ENCODE results near the gene C2orf66. TPM values are rescaled to one million over a fixed set of nuclear protein-coding genes. Genes with fewer than 3 reads are reported as not detected.

C2orf66 gene
- total RNA-seq, 1 donor from 2014 or later, result 0.18 TPM

DNA sequence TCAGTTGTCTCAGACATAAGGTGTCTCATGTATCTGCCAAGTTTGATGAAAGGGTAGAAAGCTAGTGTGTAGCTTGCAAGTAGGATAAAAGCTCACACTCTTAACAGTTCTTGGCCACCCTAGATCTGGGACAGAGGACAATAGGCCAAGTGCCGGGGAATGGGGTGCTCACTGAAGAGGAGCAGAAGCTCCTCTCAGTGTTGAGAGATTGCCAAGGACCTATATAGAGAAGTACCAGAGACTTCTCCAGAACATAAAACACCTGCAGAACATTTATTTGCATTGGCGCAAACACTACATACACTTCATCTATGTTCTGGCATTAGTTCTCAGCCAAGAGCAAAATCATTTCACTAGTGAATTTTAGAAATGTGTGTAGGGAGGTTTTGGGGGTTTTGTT, 6.8 kb downstream of the C2orf66 start:
- no peak for DNase-seq (ENCODE audit: low spot score in 2 of 2, unreplicated experiment in 2 of 2)
- no peak overlapping the region for H3K27ac Mint-ChIP-seq
- H3K36me3 Mint-ChIP-seq, result peaks cover under 1% of the 10 kb centered on the region
- H3K9me3 Mint-ChIP-seq, result peaks cover 6% of the 10 kb centered on the region
- TF ChIP-seq, protein P1, sequence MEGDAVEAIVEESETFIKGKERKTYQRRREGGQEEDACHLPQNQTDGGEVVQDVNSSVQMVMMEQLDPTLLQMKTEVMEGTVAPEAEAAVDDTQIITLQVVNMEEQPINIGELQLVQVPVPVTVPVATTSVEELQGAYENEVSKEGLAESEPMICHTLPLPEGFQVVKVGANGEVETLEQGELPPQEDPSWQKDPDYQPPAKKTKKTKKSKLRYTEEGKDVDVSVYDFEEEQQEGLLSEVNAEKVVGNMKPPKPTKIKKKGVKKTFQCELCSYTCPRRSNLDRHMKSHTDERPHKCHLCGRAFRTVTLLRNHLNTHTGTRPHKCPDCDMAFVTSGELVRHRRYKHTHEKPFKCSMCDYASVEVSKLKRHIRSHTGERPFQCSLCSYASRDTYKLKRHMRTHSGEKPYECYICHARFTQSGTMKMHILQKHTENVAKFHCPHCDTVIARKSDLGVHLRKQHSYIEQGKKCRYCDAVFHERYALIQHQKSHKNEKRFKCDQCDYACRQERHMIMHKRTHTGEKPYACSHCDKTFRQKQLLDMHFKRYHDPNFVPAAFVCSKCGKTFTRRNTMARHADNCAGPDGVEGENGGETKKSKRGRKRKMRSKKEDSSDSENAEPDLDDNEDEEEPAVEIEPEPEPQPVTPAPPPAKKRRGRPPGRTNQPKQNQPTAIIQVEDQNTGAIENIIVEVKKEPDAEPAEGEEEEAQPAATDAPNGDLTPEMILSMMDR (IDR thresholded peaks at IDR 0.05; ENCODE audit: unreplicated experiment), result no peak
- H3K4me3 Mint-ChIP-seq, result no peak overlapping the region
- H3K4me1 Mint-ChIP-seq, result peaks cover 9% of the 10 kb centered on the region
- peaks cover 29% of the 10 kb centered on the region for H3K27me3 Mint-ChIP-seq (ENCODE audit: low read depth)

DNA sequence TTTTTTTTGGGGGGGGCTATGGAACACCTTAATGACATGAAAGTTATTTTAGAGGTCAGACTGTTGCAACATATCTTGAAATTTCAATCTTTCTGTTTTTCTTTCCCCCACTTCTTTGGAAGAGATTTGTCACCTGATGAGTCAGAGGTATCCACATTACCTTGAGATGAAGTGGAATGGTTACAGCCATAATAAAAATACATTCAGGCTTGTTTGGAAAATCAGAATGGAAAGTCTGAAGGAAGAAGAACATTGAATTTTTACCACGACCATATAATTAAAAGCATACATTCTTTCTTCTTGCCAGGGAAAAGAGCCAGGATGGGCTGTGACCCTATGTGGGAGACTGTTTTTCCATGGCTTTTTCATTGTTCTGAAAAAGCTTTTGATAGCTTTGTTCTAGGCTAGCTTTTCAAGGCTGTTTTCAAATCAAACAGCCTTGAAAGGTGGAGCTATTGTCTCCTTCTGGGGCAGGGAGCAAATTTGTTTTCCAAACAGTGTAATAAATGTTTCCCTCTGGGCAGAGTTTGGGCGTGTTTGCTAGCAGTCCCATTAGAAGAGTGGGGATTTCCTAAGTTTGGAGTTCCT, 7.4 kb downstream of the C2orf66 start:
- TF ChIP-seq, protein P1 (IDR thresholded peaks at IDR 0.05; ENCODE audit: unreplicated experiment), result no peak
- peaks cover 29% of the 10 kb centered on the region for H3K27me3 Mint-ChIP-seq (ENCODE audit: low read depth)
- no peak overlapping the region for H3K27ac Mint-ChIP-seq
- H3K4me1 Mint-ChIP-seq, result peaks cover 12% of the 10 kb centered on the region
- no peak for DNase-seq (ENCODE audit: low spot score in 2 of 2, unreplicated experiment in 2 of 2)
- H3K9me3 Mint-ChIP-seq, result peaks cover 6% of the 10 kb centered on the region
- H3K36me3 Mint-ChIP-seq, result peaks cover 5% of the 10 kb centered on the region
- no peak overlapping the region for H3K4me3 Mint-ChIP-seq

DNA sequence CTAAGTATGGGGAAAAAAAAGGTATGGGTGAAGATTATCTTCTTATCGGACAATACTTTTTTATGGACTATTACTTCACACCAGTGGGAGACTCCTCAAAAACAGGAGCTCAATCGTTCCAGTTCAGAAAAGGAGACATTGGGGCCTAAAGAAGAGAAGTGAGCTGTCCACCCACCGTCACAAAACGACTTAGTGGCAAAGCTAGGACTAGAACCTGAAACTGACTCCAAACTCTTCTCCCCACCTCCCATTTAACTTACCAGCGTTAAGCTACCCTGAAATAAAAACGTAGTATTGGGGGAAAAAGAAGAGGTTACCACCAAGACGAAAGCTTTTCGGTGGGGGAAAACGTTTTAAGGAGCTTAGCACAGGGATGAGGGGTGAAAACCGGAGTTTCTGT, 10.2 kb downstream of the C2orf66 start:
- TF ChIP-seq, protein P1 (IDR thresholded peaks at IDR 0.05; ENCODE audit: unreplicated experiment), result no peak
- H3K9me3 Mint-ChIP-seq, result peaks cover 6% of the 10 kb centered on the region
- no peak for DNase-seq (ENCODE audit: low spot score in 2 of 2, unreplicated experiment in 2 of 2)
- peak overlapping the region; percentile 99 for H3K27ac Mint-ChIP-seq
- peaks cover 12% of the 10 kb centered on the region for H3K36me3 Mint-ChIP-seq
- peaks cover 15% of the 10 kb centered on the region for H3K4me1 Mint-ChIP-seq
- peak overlapping the region; percentile 100 for H3K4me3 Mint-ChIP-seq
- H3K27me3 Mint-ChIP-seq (ENCODE audit: low read depth), result peaks cover 15% of the 10 kb centered on the region

DNA sequence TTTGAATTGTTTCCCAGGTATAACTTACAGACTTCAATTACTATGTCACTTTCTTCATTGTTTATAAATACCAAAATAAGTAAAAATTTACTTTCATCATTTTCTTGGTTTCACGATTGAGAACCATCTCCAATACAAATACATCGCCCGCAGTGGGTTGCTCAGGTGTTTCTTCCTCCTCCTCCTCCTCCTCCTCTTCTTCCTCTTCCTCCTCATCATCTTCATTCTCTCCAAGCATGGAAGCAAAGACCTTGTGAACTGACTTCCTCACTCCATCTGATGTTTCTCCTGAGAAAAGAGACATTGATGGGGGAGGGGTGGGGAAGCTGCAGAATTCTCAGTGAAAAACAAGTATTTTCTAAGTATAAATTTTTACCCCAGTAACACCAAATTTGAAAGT, 16.3 kb downstream of the C2orf66 start:
- TF ChIP-seq, protein P1 (IDR thresholded peaks at IDR 0.05; ENCODE audit: unreplicated experiment), result no peak
- Mint-ChIP-seq H3K36me3 (peaks cover 42% of the 10 kb centered on the region), H3K27ac (no peak overlapping the region), H3K27me3 (ENCODE audit: low read depth) (no peaks in the 10 kb centered on the region), H3K4me3 (no peak overlapping the region), H3K9me3 (no peaks in the 10 kb centered on the region), H3K4me1 (peaks cover 9% of the 10 kb centered on the region)
- DNase-seq (ENCODE audit: low spot score in 2 of 2, unreplicated experiment in 2 of 2), result no peak

DNA sequence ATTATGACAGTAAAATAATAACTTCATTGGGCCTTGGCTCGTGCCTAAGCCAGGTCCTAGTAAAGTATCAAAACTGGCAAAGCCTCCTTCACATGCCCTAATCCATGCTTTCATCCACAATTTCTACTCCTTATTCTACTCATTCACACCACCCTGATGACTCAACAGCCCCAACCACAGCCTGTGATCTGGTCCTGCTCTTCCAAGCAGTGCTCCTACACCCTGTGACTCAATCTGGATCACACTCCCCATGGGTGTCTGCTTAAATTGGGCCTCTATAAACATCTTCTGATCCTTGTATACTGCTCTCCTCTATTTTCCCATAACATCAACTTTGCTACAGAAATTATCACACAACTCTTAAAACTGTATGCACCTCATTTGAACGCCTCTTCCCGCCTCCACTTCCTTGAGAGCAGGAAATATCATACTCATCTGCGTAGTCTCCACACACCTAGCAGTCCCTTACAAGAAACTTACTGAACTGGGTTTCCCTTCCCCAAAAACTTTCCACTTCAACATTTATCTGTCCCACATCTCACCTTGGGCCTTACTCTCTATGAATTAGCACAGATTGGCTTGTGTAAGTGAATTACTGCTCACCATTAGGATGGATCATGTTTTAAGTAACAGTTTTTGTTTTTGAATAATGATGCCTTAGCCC, 25.6 kb downstream of the C2orf66 start:
- TF ChIP-seq, protein P1 (IDR thresholded peaks at IDR 0.05; ENCODE audit: unreplicated experiment), result no peak
- no peak for DNase-seq (ENCODE audit: low spot score in 2 of 2, unreplicated experiment in 2 of 2)

More for the DNA sequence above, 25.6 kb downstream of the C2orf66 start:
- H3K36me3 Mint-ChIP-seq, result peaks cover 27% of the 10 kb centered on the region
- no peak overlapping the region for H3K27ac Mint-ChIP-seq
- H3K4me1 Mint-ChIP-seq, result no peaks in the 10 kb centered on the region
- no peaks in the 10 kb centered on the region for H3K27me3 Mint-ChIP-seq (ENCODE audit: low read depth)
- no peaks in the 10 kb centered on the region for H3K9me3 Mint-ChIP-seq
- H3K4me3 Mint-ChIP-seq, result no peak overlapping the region

All from mesothelial cell of epicardium (in vitro differentiated cells).